ENCODE results near the gene HSPA4. TPM values are rescaled to one million over a fixed set of nuclear protein-coding genes. Genes with fewer than 3 reads are reported as not detected.
"Not testable (repeated sequence)": the region's sequence is repeated elsewhere in the genome, so short reads cannot be mapped to it uniquely, and the experiment has no call there.

Gene HSPA4
- 10 to 100 TPM; 43.3 to 81.7 (median 61.5) TPM for total RNA-seq

GRCh38 chr5:133051542-133052316, at the start of gene HSPA4:
Gene HSPA4 (plus strand): TSS chr5:133052013. CDS start chr5:133052251, 238 bp downstream.
- DNase-seq (ENCODE audit: low spot score) (peak; percentile 98), ATAC-seq (ENCODE audit: low FRiP score) (peak; percentile 91)
- TF ChIP-seq CTCF (IDR thresholded peaks at IDR 0.05), result no peak

GRCh38 chr5:133006653-133007052, 45.2 kb upstream of the HSPA4 start:
- no peak for TF ChIP-seq CTCF (IDR thresholded peaks at IDR 0.05)
- DNase-seq (ENCODE audit: low spot score) (no peak), ATAC-seq (ENCODE audit: low FRiP score) (no peak)

- not testable (repeated sequence) for DNase-seq (ENCODE audit: low spot score); ATAC-seq (ENCODE audit: low FRiP score)
These were observed 43.4 kb upstream of the HSPA4 start for GRCh38 chr5:133008455-133008854.

GRCh38 chr5:133015466-133015865, 36.3 kb upstream of the HSPA4 start:
- DNase-seq (ENCODE audit: low spot score) (no peak), ATAC-seq (ENCODE audit: low FRiP score) (no peak)
- no peak for TF ChIP-seq CTCF (IDR thresholded peaks at IDR 0.05)

- TF ChIP-seq CTCF (IDR thresholded peaks at IDR 0.05), result no peak
- no peak for ATAC-seq (ENCODE audit: low FRiP score)
- no peak for DNase-seq (ENCODE audit: low spot score)
These were observed 33.8 kb upstream of the HSPA4 start for GRCh38 chr5:133017964-133018363.

- not testable (repeated sequence) for DNase-seq (ENCODE audit: low spot score); ATAC-seq (ENCODE audit: low FRiP score)
These were observed 32.3 kb upstream of the HSPA4 start for GRCh38 chr5:133019471-133019870.

- DNase-seq (ENCODE audit: low spot score) (peak; percentile 82), ATAC-seq (ENCODE audit: low FRiP score) (peak; percentile 100)
- no peak for TF ChIP-seq CTCF (IDR thresholded peaks at IDR 0.05)
These were observed 25.8 kb upstream of the HSPA4 start, which contains the start of gene ZCCHC10 for GRCh38 chr5:133025804-133026663. Gene ZCCHC10 (minus strand): TSS chr5:133026549. CDS start chr5:133026537, 12 bp downstream.

Data from omental fat pad (tissue), 4 donors.